ENCODE data around the gene CHD9NB. TPM values are rescaled to one million over a fixed set of nuclear protein-coding genes. Genes with fewer than 3 reads are reported as not detected.

The CHD9NB gene
- total RNA-seq, 1 donor from 2014 or later, result not detected

GRCh38 chr16:53022374-53022773 is 30.3 kb downstream of the CHD9NB start:
- no peak overlapping the region for H3K4me3 Mint-ChIP-seq
- no peaks in the 10 kb centered on the region for H3K4me1 Mint-ChIP-seq
- DNase-seq (no peak), ATAC-seq (ENCODE audit: low read depth) (no peak)
- intact Hi-C loops (cut with micrococcal nuclease), result no loop called here
- no peak overlapping the region for H3K27ac Mint-ChIP-seq
- ChIA-PET CTCF (no interaction called here), POLR2A (no interaction called here)
- H3K36me3 Mint-ChIP-seq (ENCODE audit: low read depth), result no peaks in the 10 kb centered on the region
- H3K27me3 Mint-ChIP-seq, result peaks cover 5% of the 10 kb centered on the region
- H3K9me3 Mint-ChIP-seq, result no peaks in the 10 kb centered on the region
- no peak for TF ChIP-seq CTCF (IDR thresholded peaks at IDR 0.05)

- no peak overlapping the region for H3K27ac Mint-ChIP-seq
- CTCF ChIA-PET, result no interaction called here
- no peak for ATAC-seq (ENCODE audit: low read depth)
Measured at GRCh38 chr16:53018834-53019416, 33.8 kb downstream of the CHD9NB start.

GRCh38 chr16:53014287-53014686 is 38.4 kb downstream of the CHD9NB start:
- ChIA-PET CTCF (no interaction called here), POLR2A (no interaction called here)
- H3K36me3 Mint-ChIP-seq (ENCODE audit: low read depth), result no peaks in the 10 kb centered on the region
- H3K27ac Mint-ChIP-seq, result no peak overlapping the region
- intact Hi-C loops (cut with micrococcal nuclease), result no loop called here
- TF ChIP-seq CTCF (IDR thresholded peaks at IDR 0.05), result no peak
- peaks cover 27% of the 10 kb centered on the region for H3K27me3 Mint-ChIP-seq
- H3K4me3 Mint-ChIP-seq, result no peak overlapping the region
- H3K4me1 Mint-ChIP-seq, result no peaks in the 10 kb centered on the region
- H3K9me3 Mint-ChIP-seq, result peaks cover 2% of the 10 kb centered on the region
- ATAC-seq (ENCODE audit: low read depth), result no peak
- DNase-seq, result no peak

More at GRCh38 chr16:53018834-53019416, 33.8 kb downstream of the CHD9NB start:
- intact Hi-C loops (cut with micrococcal nuclease), result no loop called here
- TF ChIP-seq CTCF (IDR thresholded peaks at IDR 0.05), result no peak
- Mint-ChIP-seq H3K4me1 (no peaks in the 10 kb centered on the region), H3K9me3 (no peaks in the 10 kb centered on the region), H3K4me3 (no peak overlapping the region), H3K36me3 (ENCODE audit: low read depth) (no peaks in the 10 kb centered on the region), H3K27me3 (peaks cover 17% of the 10 kb centered on the region)
- DNase-seq, result no peak
- POLR2A ChIA-PET, result no interaction called here

GRCh38 chr16:53007095-53007494 is 45.6 kb downstream of the CHD9NB start:
- DNase-seq (no peak), ATAC-seq (ENCODE audit: low read depth) (no peak)
- Mint-ChIP-seq H3K27me3 (peaks cover 25% of the 10 kb centered on the region), H3K27ac (no peak overlapping the region), H3K9me3 (peaks cover 7% of the 10 kb centered on the region), H3K4me1 (no peaks in the 10 kb centered on the region), H3K4me3 (no peak overlapping the region), H3K36me3 (ENCODE audit: low read depth) (no peaks in the 10 kb centered on the region)
- CTCF ChIA-PET, result no interaction called here
- POLR2A ChIA-PET, result no interaction called here
- intact Hi-C loops (cut with micrococcal nuclease), result no loop called here
- TF ChIP-seq CTCF (IDR thresholded peaks at IDR 0.05), result no peak

- ChIA-PET POLR2A (no interaction called here), CTCF (no interaction called here)
- DNase-seq (no peak), ATAC-seq (ENCODE audit: low read depth) (no peak)
- Mint-ChIP-seq H3K27ac (no peak overlapping the region), H3K36me3 (ENCODE audit: low read depth) (no peaks in the 10 kb centered on the region), H3K27me3 (peaks cover 7% of the 10 kb centered on the region), H3K4me3 (no peak overlapping the region), H3K4me1 (no peaks in the 10 kb centered on the region), H3K9me3 (peaks cover 4% of the 10 kb centered on the region)
- TF ChIP-seq CTCF (IDR thresholded peaks at IDR 0.05), result no peak
- intact Hi-C loops (cut with micrococcal nuclease), result no loop called here
Measured at GRCh38 chr16:52997922-52998321, 54.8 kb downstream of the CHD9NB start.

Measured in activated B cell treated with CpG ODN at 0.5 μM for 24 hours (primary cell).